ENCODE data around the gene PUM2. TPM values are rescaled to one million over a fixed set of nuclear protein-coding genes. Genes with fewer than 3 reads are reported as not detected.
A peak's percentile ranks its signal among the peaks of the same experiment; 100 is the strongest.

Gene PUM2
- total and polyA plus RNA-seq, 8 donors: 86.4 to 129 (median 118) TPM

DNA sequence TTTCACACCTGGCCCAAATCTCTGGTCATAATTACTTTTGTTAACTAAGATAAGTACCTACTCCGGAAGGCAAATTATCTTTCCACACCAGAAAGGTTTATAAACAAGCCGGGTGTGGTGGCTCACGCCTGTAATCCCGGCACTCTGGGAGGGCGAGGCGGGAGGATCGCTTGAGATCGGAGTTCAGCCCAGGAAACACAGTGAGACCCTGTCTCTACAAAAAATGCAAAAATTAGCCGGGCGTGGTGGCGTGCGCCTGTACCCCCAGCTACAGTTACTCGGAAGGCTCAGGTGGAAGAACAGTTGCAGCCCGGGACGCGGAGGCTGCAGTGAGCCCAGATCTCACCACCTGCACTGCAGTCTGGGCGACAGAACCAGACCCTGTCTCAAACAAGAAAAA is 2.1 kb downstream of the PUM2 start:
- no peak for TF ChIP-seq CTCF (IDR thresholded peaks at IDR 0.05)
- Histone ChIP-seq H3K27me3 (no peaks in the 10 kb centered on the region), H3K36me3 (no peaks in the 10 kb centered on the region), H3K27ac (no peak overlapping the region), H3K4me3 (peak overlapping the region in 1 of 2 donors; percentile 65), H3K9me3 (no peaks in the 10 kb centered on the region), H3K4me1 (peaks cover 21 to 69% of the 10 kb centered on the region in 2 donors)
- DNase-seq: no peak
- no peak for ATAC-seq
- intact Hi-C loops (cut with DNase I): no loop called here

GRCh38 chr2:20346565-20347381 is 3.9 kb downstream of the PUM2 start:
- no peaks in the 10 kb centered on the region for H3K36me3 ChIP-seq
- H3K9me3 ChIP-seq: no peaks in the 10 kb centered on the region
- ATAC-seq (no peak), DNase-seq (no peak)
- no peak overlapping the region for H3K27ac ChIP-seq
- peaks cover 18 to 75% of the 10 kb centered on the region in 2 donors for H3K4me1 ChIP-seq
- no peaks in the 10 kb centered on the region for H3K27me3 ChIP-seq
- intact Hi-C loops (cut with DNase I): no loop called here
- no peak overlapping the region for H3K4me3 ChIP-seq
- no peak for TF ChIP-seq CTCF (IDR thresholded peaks at IDR 0.05)

DNA sequence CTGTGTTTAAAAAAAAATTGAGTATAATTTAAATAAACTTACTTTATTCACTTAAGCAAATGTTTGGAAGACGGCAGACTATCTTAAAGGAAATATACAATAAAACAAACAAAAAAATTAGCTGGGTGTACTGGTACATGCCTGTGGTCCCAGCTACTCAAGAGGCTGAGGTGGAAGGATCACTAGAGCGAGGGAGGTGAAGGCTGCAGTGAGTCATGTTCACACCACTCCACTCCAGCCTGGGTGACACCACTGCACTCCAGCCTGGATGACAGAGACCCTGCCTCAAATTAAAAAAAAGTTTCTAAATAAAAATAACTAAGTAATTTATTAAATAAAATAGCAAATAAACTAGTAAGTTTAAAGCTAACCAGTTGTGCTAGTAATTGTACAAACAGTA is 7.5 kb downstream of the PUM2 start:
- ATAC-seq: peak; percentile 18
- Histone ChIP-seq H3K9me3 (no peaks in the 10 kb centered on the region), H3K27me3 (no peaks in the 10 kb centered on the region), H3K36me3 (no peaks in the 10 kb centered on the region), H3K4me1 (peaks cover 6 to 88% of the 10 kb centered on the region in 2 donors), H3K27ac (no peak overlapping the region), H3K4me3 (no peak overlapping the region)
- intact Hi-C loops (cut with DNase I): no loop called here
- no peak for TF ChIP-seq CTCF (IDR thresholded peaks at IDR 0.05)
- DNase-seq: no peak

GRCh38 chr2:20339012-20339411 is 11.6 kb downstream of the PUM2 start:
- Histone ChIP-seq H3K27me3 (no peaks in the 10 kb centered on the region), H3K4me3 (no peak overlapping the region), H3K4me1 (peaks cover 13 to 82% of the 10 kb centered on the region in 2 donors), H3K27ac (no peak overlapping the region), H3K9me3 (no peaks in the 10 kb centered on the region), H3K36me3 (no peaks in the 10 kb centered on the region)
- no peak for TF ChIP-seq CTCF (IDR thresholded peaks at IDR 0.05)
- no peak for DNase-seq
- intact Hi-C loops (cut with DNase I): no loop called here
- ATAC-seq: no peak

DNA sequence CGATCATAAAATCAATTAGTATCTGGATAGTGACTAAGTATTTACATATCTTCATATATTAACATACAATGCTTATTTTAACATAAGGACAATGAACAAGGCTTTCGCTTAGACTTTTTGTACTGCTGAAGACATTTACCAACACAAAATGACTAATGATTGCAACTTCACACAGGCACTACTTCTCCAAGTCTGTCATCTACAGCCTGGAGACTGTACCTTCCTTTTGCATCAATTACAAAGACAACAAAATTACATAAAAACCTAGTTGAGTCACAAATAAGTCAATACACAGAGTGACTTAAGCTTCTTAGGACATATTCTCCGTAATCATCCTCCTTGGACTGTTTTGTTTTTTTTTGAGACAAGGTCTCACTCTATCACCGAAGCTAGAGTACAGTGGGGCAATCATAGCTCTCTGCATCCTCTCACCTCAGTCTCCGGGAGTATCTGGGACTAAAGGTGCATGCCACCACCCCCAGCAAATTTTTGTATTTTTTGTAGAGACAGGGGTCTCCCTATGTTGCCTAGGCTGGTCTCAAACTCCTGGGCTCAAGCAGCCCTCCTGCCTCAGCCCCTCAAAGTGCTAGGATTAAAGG is 15.9 kb downstream of the PUM2 start:
- H3K4me1 ChIP-seq: peaks cover 13 to 47% of the 10 kb centered on the region in 2 donors
- H3K27ac ChIP-seq: no peak overlapping the region
- ATAC-seq (peak; percentile 43), DNase-seq (no peak)
- H3K27me3 ChIP-seq: no peaks in the 10 kb centered on the region
- intact Hi-C loops (cut with DNase I): no loop called here
- no peak overlapping the region for H3K4me3 ChIP-seq
- no peaks in the 10 kb centered on the region for H3K9me3 ChIP-seq
- no peak for TF ChIP-seq CTCF (IDR thresholded peaks at IDR 0.05)
- H3K36me3 ChIP-seq: no peaks in the 10 kb centered on the region
